Endothelial cell of umbilical vein (primary cell): ENCODE results near the gene PDPK1. TPM values are rescaled to one million over a fixed set of nuclear protein-coding genes. Genes with fewer than 3 reads are reported as not detected.
"Not testable (repeated sequence)": the region's sequence is repeated elsewhere in the genome, so short reads cannot be mapped to it uniquely, and the experiment has no call there.

Source experiments
- BruUV-seq: library from RNA; stranded (reverse); fragments of 400-500 nt; replicated peaks from 2 replicates; lab custom pipeline; 2021; lab: Mats Ljungman, UMichigan
- CTCF ChIA-PET: fragments of 300-600, 350-600 bp; sonication (Branson Sonifier 250); formaldehyde crosslinking; loops from one replicate; lab custom pipeline; 2021; ENCODE audit warnings: antibody characterized with exemption, inconsistent platforms; lab: Charles Lee
- POLR2A ChIA-PET: fragments of 300-600, 350-600 bp; sonication (Branson Sonifier 250); formaldehyde crosslinking; loops from one replicate; lab custom pipeline; 2021; ENCODE audit warnings: antibody characterized with exemption, inconsistent platforms; lab: Charles Lee
- DNase-seq: peaks from one replicate; pipeline ENCODE4 v3.0.0-alpha.2; 2011; ENCODE audit warnings: low read depth, low spot score
- FAIRE-seq: peaks from 2 replicates; lab custom pipeline; 2011; peaks lifted over from hg19 to GRCh38; lab: Jason Lieb, UNC
- H2AFZ ChIP-seq: 2 replicates; pipeline ENCODE4 v1.6.0; 2012; ENCODE audit warnings: low read depth, low read length, control low read depth, inconsistent platforms
- H3K27ac ChIP-seq: 2 replicates; pipeline ENCODE4 v1.5.1; 2011; ENCODE audit warnings: low read depth, mild to moderate bottlenecking, control low read depth, low read length, moderate library complexity; ENCODE audit not compliant: insufficient read depth
- H3K27me3 ChIP-seq, 2 experiments: 2 replicates each; pipeline versions ENCODE4 v1.6.0 to v1.6.1; 2011; ENCODE audit warnings: low read length in 2 of 2, mixed read lengths in 1 of 2; ENCODE audit not compliant: control insufficient read depth in 2 of 2, insufficient read depth in 2 of 2
- H3K36me3 ChIP-seq, 2 experiments: 2 replicates in 1 of 2; 3 replicates in 1 of 2; pipeline ENCODE4 v1.5.1; 2011; ENCODE audit warnings: low read length in 2 of 2, mild to moderate bottlenecking in 1 of 2, moderate library complexity in 1 of 2; ENCODE audit not compliant: control insufficient read depth in 2 of 2, insufficient read depth in 2 of 2; ENCODE audit errors: extremely low read depth in 1 of 2
- H3K4me1 ChIP-seq: 3 replicates; pipeline ENCODE4 v1.5.1; 2011; ENCODE audit warnings: mild to moderate bottlenecking, low read length; ENCODE audit not compliant: control insufficient read depth, insufficient read depth; ENCODE audit errors: extremely low read depth
- H3K4me2 ChIP-seq: 2 replicates; pipeline ENCODE4 v1.6.1; 2011; ENCODE audit warnings: low read length, control low read depth, mixed read lengths; ENCODE audit not compliant: insufficient read depth
- H3K4me3 ChIP-seq, 3 experiments: fragments of 200-600 bp in 1 of 3; sonication (generic), shearing (Covaris generic) in 1 of 3; replicated peaks in 1 of 3; 2 replicates each; pipeline ENCODE4 v1.5.1; 2011 to 2016; ENCODE audit warnings: control low read depth in 3 of 3, low read length in 3 of 3, mild to moderate bottlenecking in 2 of 3, inconsistent platforms in 1 of 3, low read depth in 1 of 3, moderate library complexity in 1 of 3; ENCODE audit not compliant: insufficient read depth in 1 of 3
- H3K79me2 ChIP-seq: 2 replicates; pipeline ENCODE4 v1.6.0; 2012; ENCODE audit warnings: low read length, inconsistent platforms; ENCODE audit not compliant: control insufficient read depth, insufficient read depth
- H3K9ac ChIP-seq: replicated peaks from 2 replicates; pipeline ENCODE3; 2011; ENCODE audit warnings: low read length, control low read depth; ENCODE audit not compliant: insufficient read depth; ENCODE audit errors: extremely low read depth
- H3K9me1 ChIP-seq: replicated peaks from 3 replicates; pipeline ENCODE4 v1.6.0; 2011; ENCODE audit warnings: mild to moderate bottlenecking, low read length; ENCODE audit not compliant: control insufficient read depth, insufficient read depth; ENCODE audit errors: extremely low read depth
- H3K9me3 ChIP-seq: replicated peaks from 2 replicates; pipeline ENCODE4 v1.5.1; 2012; ENCODE audit warnings: low read length, inconsistent platforms; ENCODE audit not compliant: control insufficient read depth, insufficient read depth
- H4K20me1 ChIP-seq: replicated peaks from 2 replicates; pipeline ENCODE3; 2011; ENCODE audit warnings: mild to moderate bottlenecking, low read length; ENCODE audit not compliant: control insufficient read depth, insufficient read depth; ENCODE audit errors: extremely low read depth
- EZH2 ChIP-seq: IDR thresholded peaks from 2 replicates; pipeline ENCODE4 v1.6.1; 2012; ENCODE audit warnings: borderline replicate concordance, low read depth, mild to moderate bottlenecking, moderate library complexity, low read length, inconsistent platforms; ENCODE audit not compliant: severe bottlenecking
- FOS ChIP-seq: IDR thresholded peaks from 2 replicates; pipeline ENCODE4 v1.6.1; 2011; ENCODE audit warnings: mild to moderate bottlenecking, low read length, moderate library complexity, borderline replicate concordance; ENCODE audit not compliant: insufficient read depth
- GATA2 ChIP-seq: IDR thresholded peaks from 2 replicates; pipeline ENCODE4 v1.7.0; 2011; ENCODE audit warnings: low read depth, mild to moderate bottlenecking, moderate library complexity, mixed read lengths, low read length; ENCODE audit not compliant: insufficient read length, insufficient read depth
- JUN ChIP-seq: IDR thresholded peaks from 2 replicates; pipeline ENCODE4 v1.6.1; 2011; ENCODE audit warnings: borderline replicate concordance, low read depth; ENCODE audit not compliant: insufficient read length, insufficient read depth
- MYC ChIP-seq: IDR thresholded peaks from one replicate; pipeline ENCODE4 v1.6.1; 2011; ENCODE audit warnings: mild to moderate bottlenecking, low read depth, low read length
- POLR2A ChIP-seq: IDR thresholded peaks from 2 replicates; pipeline ENCODE4 v1.6.1; 2012; ENCODE audit warnings: low read depth, mild to moderate bottlenecking, control low read depth, low read length
- POLR2AphosphoS5 ChIP-seq: IDR thresholded peaks from 2 replicates; pipeline ENCODE4 v1.6.1; 2012; ENCODE audit warnings: low read depth, mild to moderate bottlenecking, control low read depth, low read length, moderate library complexity; ENCODE audit not compliant: insufficient read depth
- dilution Hi-C: fragments of 300-500 bp; cut with MboI; formaldehyde crosslinking; loops from one replicate; pipeline ENCODE4 v1.15.0; 2019; ENCODE audit warnings: low sequenced_read_pairs; ENCODE audit not compliant: extremely low pct_ligation_motif_present
- intact Hi-C: fragments of 100-400 bp; cut with micrococcal nuclease; formaldehyde crosslinking; loops from one replicate; pipeline ENCODE4 v1.10.0; 2022
- polyA plus RNA-seq, 4 experiments: library from polyadenylated mRNA; depleted of rRNA in 3 of 4; stranded (reverse) in 3 of 4; unstranded in 1 of 4; fragments of >200 nt; gene quantifications; 2 replicates each; pipeline versions ENCODE4 v1.2.1 to v1.2.3, GENCODE V29; 2011 to 2012; ENCODE audit warnings: missing spikeins in 1 of 4
- total RNA-seq: library from RNA; stranded (reverse); gene quantifications from 2 replicates; pipeline ENCODE4 v1.2.3, GENCODE V29; 2021
- TF ChIP-seq, protein P1 (sequence below): IDR thresholded peaks from 2 replicates; pipeline ENCODE4 v1.6.1; 2011; ENCODE audit not compliant: insufficient read depth, insufficient read length
- TF ChIP-seq, protein P2 (sequence below), 2 donors: IDR thresholded peaks; 1 replicate in 1 of 2; 2 replicates in 1 of 2; pipeline ENCODE4 v1.5.1; 2011; ENCODE audit warnings: low read length in 2 of 2, mild to moderate bottlenecking in 2 of 2, moderate library complexity in 2 of 2, control low read depth in 1 of 2, inconsistent platforms in 1 of 2, low read depth in 1 of 2; ENCODE audit not compliant: insufficient read depth in 1 of 2; ENCODE audit errors: extremely low read depth in 1 of 2

PDPK1 gene
- total and polyA plus RNA-seq, 2 donors (not counting 3 experiments of a cell fraction or from before 2014, with no cell fraction given): 22.4 to 37.3 TPM

DNA sequence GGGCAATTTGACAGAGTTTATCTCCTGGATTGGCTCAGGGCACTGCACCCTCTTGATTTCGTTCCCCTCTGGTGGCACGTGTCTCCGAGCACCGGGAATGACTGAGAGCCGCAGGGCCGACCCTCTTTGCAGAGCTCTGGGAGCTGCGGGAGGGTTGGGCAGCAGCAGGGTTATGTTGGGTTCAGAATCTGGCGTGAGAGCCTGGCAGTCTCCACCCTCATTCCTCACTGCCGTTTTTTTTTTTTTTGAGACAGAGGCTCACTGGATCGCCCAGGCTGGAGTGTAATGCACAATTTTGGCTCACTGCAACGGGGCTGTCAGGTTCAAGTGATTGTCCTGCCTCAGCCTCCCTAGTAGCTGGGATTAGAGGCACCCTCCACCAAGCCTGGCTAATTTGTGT lies 71.5 kb downstream of the PDPK1 start:
- H3K9me3 ChIP-seq, H3K9me1 ChIP-seq, dilution Hi-C loops, H3K9ac ChIP-seq, H3K4me2 ChIP-seq, H3K4me3 ChIP-seq, BruUV-seq, H3K4me1 ChIP-seq, H3K27ac ChIP-seq, CTCF ChIA-PET, FAIRE-seq, H3K36me3 ChIP-seq, POLR2A ChIA-PET, DNase-seq, H4K20me1 ChIP-seq, H2AFZ ChIP-seq, H3K27me3 ChIP-seq: not testable (repeated sequence)
- H3K79me2 ChIP-seq: peaks cover 30% of the 10 kb centered on the region
- intact Hi-C loops: loop anchor here (10.0 kb wide), 1 partner anchor 65 kb away; no protein-coding TSS in a partner anchor

DNA sequence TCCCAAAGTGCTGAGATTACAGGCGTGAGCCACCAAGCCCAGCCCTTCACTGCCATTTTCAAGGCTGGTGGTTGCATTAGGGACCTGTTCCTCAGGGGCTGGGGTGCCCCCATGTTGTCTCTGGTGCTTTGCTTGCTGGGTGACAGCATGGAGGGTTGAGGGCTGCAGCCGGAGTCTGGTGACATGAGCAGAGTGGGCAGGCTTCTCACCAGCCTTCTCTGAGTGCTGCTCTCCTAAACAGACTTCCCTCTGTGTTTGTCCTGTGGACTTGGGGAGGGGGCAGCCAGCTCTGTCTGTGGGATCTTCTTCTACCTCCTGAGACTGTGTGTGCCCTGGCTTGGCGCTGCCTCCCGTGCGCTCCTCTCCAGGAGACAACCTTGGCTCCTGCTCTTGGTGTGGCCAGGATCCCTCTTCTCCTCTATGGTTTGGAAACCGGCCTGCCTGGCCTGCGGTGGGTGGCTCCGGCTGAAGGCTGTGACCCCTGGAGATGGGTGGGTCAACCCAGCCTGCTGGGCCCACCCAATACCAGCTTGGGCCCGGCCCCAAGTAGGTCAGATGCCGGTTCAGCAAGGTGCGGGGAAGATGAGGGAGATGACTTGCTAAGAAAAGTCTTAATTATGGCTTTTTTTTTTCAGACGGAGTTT lies 72.1 kb downstream of the PDPK1 start:
- no peak overlapping the region for H3K4me3 ChIP-seq
- H2AFZ ChIP-seq: no peak overlapping the region
- intact Hi-C loops: loop anchor here (10.0 kb wide), 1 partner anchor 65 kb away; no protein-coding TSS in a partner anchor
- CTCF ChIA-PET: no interaction called here
- no TSS peak for BruUV-seq
- H3K9me3 ChIP-seq: no peaks in the 10 kb centered on the region
- POLR2A ChIA-PET: no interaction called here
- peaks cover 27% of the 10 kb centered on the region for H3K79me2 ChIP-seq
- no peak overlapping the region for H3K4me2 ChIP-seq
- H4K20me1 ChIP-seq: no peaks in the 10 kb centered on the region
- H3K4me1 ChIP-seq: peaks cover 3% of the 10 kb centered on the region
- DNase-seq (no peak), FAIRE-seq (no peak)
- dilution Hi-C loops: no loop called here
- H3K9ac ChIP-seq: no peak overlapping the region
- H3K27ac ChIP-seq: no peak overlapping the region
- no peaks in the 10 kb centered on the region for H3K9me1 ChIP-seq
- TF ChIP-seq MYC: no peak
- TF ChIP-seq EZH2: no peak
- no peak for TF ChIP-seq FOS
- no peak for TF ChIP-seq JUN
- no peak for TF ChIP-seq POLR2A
- TF ChIP-seq GATA2: no peak
- no peak for TF ChIP-seq POLR2AphosphoS5
- TF ChIP-seq, protein P1, sequence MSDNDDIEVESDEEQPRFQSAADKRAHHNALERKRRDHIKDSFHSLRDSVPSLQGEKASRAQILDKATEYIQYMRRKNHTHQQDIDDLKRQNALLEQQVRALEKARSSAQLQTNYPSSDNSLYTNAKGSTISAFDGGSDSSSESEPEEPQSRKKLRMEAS: no peak
- TF ChIP-seq, protein P2, sequence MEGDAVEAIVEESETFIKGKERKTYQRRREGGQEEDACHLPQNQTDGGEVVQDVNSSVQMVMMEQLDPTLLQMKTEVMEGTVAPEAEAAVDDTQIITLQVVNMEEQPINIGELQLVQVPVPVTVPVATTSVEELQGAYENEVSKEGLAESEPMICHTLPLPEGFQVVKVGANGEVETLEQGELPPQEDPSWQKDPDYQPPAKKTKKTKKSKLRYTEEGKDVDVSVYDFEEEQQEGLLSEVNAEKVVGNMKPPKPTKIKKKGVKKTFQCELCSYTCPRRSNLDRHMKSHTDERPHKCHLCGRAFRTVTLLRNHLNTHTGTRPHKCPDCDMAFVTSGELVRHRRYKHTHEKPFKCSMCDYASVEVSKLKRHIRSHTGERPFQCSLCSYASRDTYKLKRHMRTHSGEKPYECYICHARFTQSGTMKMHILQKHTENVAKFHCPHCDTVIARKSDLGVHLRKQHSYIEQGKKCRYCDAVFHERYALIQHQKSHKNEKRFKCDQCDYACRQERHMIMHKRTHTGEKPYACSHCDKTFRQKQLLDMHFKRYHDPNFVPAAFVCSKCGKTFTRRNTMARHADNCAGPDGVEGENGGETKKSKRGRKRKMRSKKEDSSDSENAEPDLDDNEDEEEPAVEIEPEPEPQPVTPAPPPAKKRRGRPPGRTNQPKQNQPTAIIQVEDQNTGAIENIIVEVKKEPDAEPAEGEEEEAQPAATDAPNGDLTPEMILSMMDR (IDR thresholded peaks at IDR 0.05; ENCODE audit: extremely low read depth in 1 of 2, insufficient read depth in 1 of 2, low read depth in 1 of 2, low read length in 2 of 2): no peak
- no peaks in the 10 kb centered on the region for H3K27me3 ChIP-seq
- H3K36me3 ChIP-seq: peaks cover 5 to 13% of the 10 kb centered on the region in 2 experiments
